Activated T-cell treated with anti-CD3 and anti-CD28 coated beads, Interleukin-2, amount 50 U/mL, for 72 hours (primary cell): ENCODE data around the gene RRAS2. TPM values are rescaled to one million over a fixed set of nuclear protein-coding genes. Genes with fewer than 3 reads are reported as not detected.
"Not testable (repeated sequence)": the region's sequence is repeated elsewhere in the genome, so short reads cannot be mapped to it uniquely, and the experiment has no call there.

Experiments
- ATAC-seq, 2 donors: fragments of 150-1000 bp; cut with Tn5 transposase; replicated peaks in 1 of 2; 2 replicates each; pipeline ENCODE4 v1.10.0; 2021; ENCODE audit warnings: moderate library complexity in 2 of 2, mild to moderate bottlenecking in 1 of 2
- DNase-seq, 2 donors: peaks; one replicate each; pipeline ENCODE4 v3.0.0; 2021 to 2022; ENCODE audit warnings: mixed read lengths in 1 of 2
- H3K27ac Mint-ChIP-seq: one replicate; pipeline ENCODE4 v1.8.0; 2022; ENCODE audit warnings: mild to moderate bottlenecking, moderate library complexity, mixed read lengths
- H3K27me3 Mint-ChIP-seq: one replicate; pipeline ENCODE4 v1.8.0; 2022; ENCODE audit warnings: low read depth, mixed read lengths
- H3K36me3 Mint-ChIP-seq, 2 donors: one replicate each; pipeline ENCODE4 v1.8.0; 2022; ENCODE audit warnings: mixed read lengths in 2 of 2, mild to moderate bottlenecking in 1 of 2; ENCODE audit not compliant: insufficient read depth in 2 of 2
- H3K4me1 Mint-ChIP-seq: one replicate; pipeline ENCODE4 v1.8.0; 2022; ENCODE audit warnings: low read depth, mixed read lengths
- H3K4me3 Mint-ChIP-seq, 2 donors: one replicate each; pipeline ENCODE4 v1.8.0; 2022; ENCODE audit warnings: mild to moderate bottlenecking in 2 of 2, mixed read lengths in 2 of 2, moderate library complexity in 2 of 2
- H3K9me3 Mint-ChIP-seq, 2 donors: one replicate each; pipeline ENCODE4 v1.8.0; 2022; ENCODE audit warnings: mixed read lengths in 2 of 2
- total RNA-seq, 2 donors: library from RNA; stranded (reverse); gene quantifications; one replicate each; pipeline ENCODE4 v1.2.3, GENCODE V29; 2022

RRAS2 gene
- total RNA-seq, 2 donors from 2014 or later = 59.2 to 64.2 TPM

DNA sequence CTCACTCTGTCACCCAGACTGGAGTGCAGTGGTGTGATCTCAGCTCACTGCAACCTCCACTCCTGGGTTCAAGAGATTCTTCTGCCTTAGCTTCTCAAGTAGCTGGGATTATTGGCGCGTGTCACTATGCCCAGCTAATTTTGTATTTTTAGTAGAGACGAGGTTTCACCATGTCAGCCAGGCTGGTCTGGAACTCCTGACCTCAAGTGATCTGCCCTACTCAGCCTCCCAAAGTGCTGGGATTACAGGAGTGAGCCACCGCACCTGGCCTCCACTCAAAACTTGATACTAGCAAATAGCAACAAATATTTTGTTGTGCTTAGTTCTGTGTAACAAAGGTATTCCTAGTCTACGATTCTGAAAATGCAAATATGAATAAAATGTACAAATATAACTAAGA lies 14.0 kb downstream of the RRAS2 start:
- peaks cover 49% of the 10 kb centered on the region for H3K4me1 Mint-ChIP-seq
- H3K27me3 Mint-ChIP-seq, DNase-seq, H3K4me3 Mint-ChIP-seq, H3K9me3 Mint-ChIP-seq, ATAC-seq, H3K27ac Mint-ChIP-seq: not testable (repeated sequence)
- H3K36me3 Mint-ChIP-seq = peaks cover 10 to 30% of the 10 kb centered on the region in 2 donors

GRCh38 chr11:14342906-14343305 lies 16.1 kb downstream of the RRAS2 start:
- H3K9me3 Mint-ChIP-seq = peaks cover 0 to 8% of the 10 kb centered on the region in 2 donors
- no peak for DNase-seq
- H3K4me1 Mint-ChIP-seq = peaks cover 55% of the 10 kb centered on the region
- no peak for ATAC-seq
- H3K4me3 Mint-ChIP-seq = no peak overlapping the region
- H3K27ac Mint-ChIP-seq = no peak overlapping the region
- H3K27me3 Mint-ChIP-seq = no peaks in the 10 kb centered on the region
- peaks cover 4 to 23% of the 10 kb centered on the region in 2 donors for H3K36me3 Mint-ChIP-seq

DNA sequence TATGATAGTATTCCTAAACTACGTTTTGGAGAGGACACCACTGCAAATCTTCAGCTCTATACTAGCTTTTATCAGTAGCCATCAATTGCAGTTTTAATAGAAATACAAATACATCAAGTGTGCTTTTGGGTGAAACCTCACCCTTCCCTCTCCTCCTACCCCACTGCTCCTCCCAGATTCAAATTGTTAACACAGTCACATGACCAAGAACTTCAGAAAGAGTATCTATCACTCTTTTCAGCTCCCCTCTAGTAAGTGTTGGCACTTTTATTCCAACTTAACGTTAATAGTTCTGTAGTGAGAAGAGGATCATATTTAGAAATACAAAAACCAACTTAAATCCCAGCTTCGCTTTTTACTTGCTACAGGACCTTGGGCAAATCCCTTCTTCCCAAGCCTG lies 17.0 kb downstream of the RRAS2 start:
- Mint-ChIP-seq H3K4me1 (peaks cover 62% of the 10 kb centered on the region), H3K27ac (peak overlapping the region; percentile 38), H3K36me3 (peaks cover 6 to 21% of the 10 kb centered on the region in 2 donors), H3K27me3 (no peaks in the 10 kb centered on the region), H3K9me3 (peaks cover 3 to 8% of the 10 kb centered on the region in 2 donors), H3K4me3 (peak overlapping the region; percentile 23 to 62)
- DNase-seq = no peak
- no peak for ATAC-seq

- Mint-ChIP-seq H3K4me3 (peak overlapping the region; percentile 48 to 55), H3K27me3 (no peaks in the 10 kb centered on the region), H3K27ac (peak overlapping the region; percentile 73), H3K9me3 (peaks cover 6 to 11% of the 10 kb centered on the region in 2 donors), H3K36me3 (peaks cover 10 to 26% of the 10 kb centered on the region in 2 donors), H3K4me1 (peaks cover 70% of the 10 kb centered on the region)
- ATAC-seq = no peak
- DNase-seq = no peak
These were observed 18.3 kb downstream of the RRAS2 start for GRCh38 chr11:14340721-14341120.

DNA sequence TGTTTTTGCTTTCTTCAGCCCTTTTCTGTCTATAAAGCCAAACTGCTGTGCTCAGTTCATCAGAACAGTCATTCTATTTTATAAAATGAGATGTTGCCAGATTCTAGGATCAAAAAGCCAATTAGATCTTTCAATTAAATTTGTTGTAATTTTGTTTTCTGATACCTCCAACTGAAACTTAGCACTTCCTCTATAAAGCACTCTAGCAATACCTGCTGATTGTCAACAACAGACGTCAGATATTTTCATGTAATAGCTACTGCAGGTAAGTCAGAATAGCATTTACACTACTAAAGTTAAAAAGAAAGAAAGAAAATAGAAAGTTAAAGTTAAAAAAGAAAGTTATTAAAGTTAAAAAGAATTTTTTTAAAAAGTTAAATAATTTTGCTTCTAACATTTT lies 19.6 kb downstream of the RRAS2 start:
- Mint-ChIP-seq H3K4me1 (peaks cover 73% of the 10 kb centered on the region), H3K9me3 (peaks cover 5 to 11% of the 10 kb centered on the region in 2 donors), H3K27me3 (no peaks in the 10 kb centered on the region), H3K36me3 (peaks cover 16 to 24% of the 10 kb centered on the region in 2 donors), H3K4me3 (no peak overlapping the region), H3K27ac (no peak overlapping the region)
- DNase-seq (no peak), ATAC-seq (no peak)

DNA sequence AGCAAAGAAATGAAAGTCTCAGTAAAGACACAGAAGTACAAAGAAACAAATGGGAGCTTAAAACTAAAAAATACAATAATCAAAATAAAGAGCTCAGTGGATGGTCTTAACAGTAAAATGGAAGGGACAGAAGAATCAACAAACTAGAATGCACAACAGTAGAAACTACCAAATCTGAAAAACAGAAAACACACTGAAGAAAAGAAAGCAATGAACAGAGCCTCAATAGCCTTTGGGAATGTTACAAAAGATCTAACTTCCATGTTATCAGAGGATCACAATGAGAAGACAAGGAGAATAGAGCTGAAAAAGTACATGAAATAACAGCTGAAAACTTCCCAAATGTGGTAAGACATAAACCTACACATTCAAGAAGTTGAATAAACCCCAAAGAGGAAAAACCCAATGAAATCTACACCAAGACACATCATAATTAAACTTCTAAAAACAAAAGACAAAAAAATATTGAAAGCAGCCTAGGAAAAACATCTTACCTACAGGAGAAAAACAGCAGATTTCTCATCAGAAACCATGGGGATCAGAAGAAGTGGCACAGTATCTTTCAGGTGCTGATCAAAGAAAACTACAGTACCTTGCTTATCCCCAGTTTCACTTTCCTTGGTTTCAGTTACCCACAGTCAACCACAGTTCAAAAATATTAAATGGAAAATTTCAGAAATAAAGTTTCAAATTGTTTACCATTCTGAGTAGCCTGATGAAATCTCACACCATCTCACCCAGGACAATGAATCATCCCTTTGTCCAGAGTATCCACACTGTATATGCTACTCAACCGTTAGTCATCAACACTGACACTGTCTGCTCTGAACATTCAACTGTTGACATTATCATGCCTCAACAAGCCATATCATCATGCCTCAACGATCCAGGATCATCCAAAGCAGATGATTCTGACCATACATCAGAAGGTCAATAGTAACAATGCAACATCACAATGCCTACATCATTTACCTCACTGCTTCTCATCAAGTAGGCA lies 22.2 kb downstream of the RRAS2 start:
- Mint-ChIP-seq H3K9me3 (peaks cover 5 to 11% of the 10 kb centered on the region in 2 donors), H3K4me1 (peaks cover 57% of the 10 kb centered on the region), H3K4me3 (peak overlapping the region; percentile 27 to 55), H3K27me3 (no peaks in the 10 kb centered on the region), H3K27ac (peak overlapping the region; percentile 18), H3K36me3 (peaks cover 16 to 21% of the 10 kb centered on the region in 2 donors)
- peak; percentile 20 to 37 for DNase-seq
- ATAC-seq = peak; percentile 99

GRCh38 chr11:14335712-14336111 lies 23.3 kb downstream of the RRAS2 start:
- no peak for DNase-seq
- no peak for ATAC-seq
- Mint-ChIP-seq H3K36me3 (peaks cover 16 to 21% of the 10 kb centered on the region in 2 donors), H3K4me1 (peaks cover 58% of the 10 kb centered on the region), H3K9me3 (peaks cover 5 to 11% of the 10 kb centered on the region in 2 donors), H3K27me3 (no peaks in the 10 kb centered on the region), H3K27ac (peak overlapping the region; percentile 68), H3K4me3 (peak overlapping the region; percentile 27 to 55)

DNA sequence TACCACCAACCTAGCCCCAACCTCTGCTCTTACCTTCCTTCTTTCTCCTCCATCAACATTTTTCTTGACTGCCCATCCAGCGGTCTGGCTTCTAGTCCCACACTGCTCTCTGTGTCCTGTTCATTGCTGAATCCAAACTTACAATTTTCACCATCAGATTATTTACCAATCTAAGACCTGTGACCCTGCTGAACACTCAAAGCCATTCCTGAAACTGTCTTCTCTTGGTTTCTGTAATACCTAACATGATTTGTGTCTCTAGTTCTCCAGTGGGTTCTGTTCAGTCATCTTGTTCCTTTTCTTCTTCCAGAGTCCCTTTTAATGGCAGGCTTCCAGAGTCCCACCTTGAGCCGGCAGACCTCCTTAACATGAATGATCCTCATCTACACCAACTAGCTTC lies 24.1 kb downstream of the RRAS2 start:
- ATAC-seq = no peak
- peaks cover 5 to 11% of the 10 kb centered on the region in 2 donors for H3K9me3 Mint-ChIP-seq
- peaks cover 54% of the 10 kb centered on the region for H3K4me1 Mint-ChIP-seq
- no peak for DNase-seq
- no peak overlapping the region for H3K27ac Mint-ChIP-seq
- H3K4me3 Mint-ChIP-seq = peak overlapping the region; percentile 2 to 27
- H3K27me3 Mint-ChIP-seq = no peaks in the 10 kb centered on the region
- peaks cover 16 to 21% of the 10 kb centered on the region in 2 donors for H3K36me3 Mint-ChIP-seq

DNA sequence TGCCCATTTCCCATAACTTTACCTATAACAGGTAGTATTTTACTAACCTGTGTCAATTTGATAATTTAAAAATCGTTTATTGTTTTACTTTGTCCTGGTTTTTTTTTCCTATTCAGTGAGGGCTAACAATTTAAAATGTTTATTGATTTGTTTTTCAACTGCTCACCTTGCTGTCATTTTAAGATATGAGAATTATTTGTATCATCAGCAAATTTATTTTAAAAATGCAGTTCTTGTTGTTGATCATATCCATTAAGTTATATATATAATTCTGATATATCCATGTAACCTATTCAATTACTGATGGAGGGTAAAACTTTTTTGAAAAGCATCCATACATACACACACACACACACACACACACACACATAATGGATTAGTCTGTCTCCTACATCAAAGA lies 24.8 kb downstream of the RRAS2 start:
- DNase-seq (no peak), ATAC-seq (no peak)
- Mint-ChIP-seq H3K36me3 (peaks cover 16 to 21% of the 10 kb centered on the region in 2 donors), H3K9me3 (peaks cover 5 to 11% of the 10 kb centered on the region in 2 donors), H3K27me3 (no peaks in the 10 kb centered on the region), H3K4me1 (peaks cover 52% of the 10 kb centered on the region), H3K27ac (no peak overlapping the region), H3K4me3 (no peak overlapping the region)

- H3K27ac Mint-ChIP-seq = no peak overlapping the region
- H3K36me3 Mint-ChIP-seq = peaks cover 13 to 19% of the 10 kb centered on the region in 2 donors
- H3K9me3 Mint-ChIP-seq = peaks cover 5 to 8% of the 10 kb centered on the region in 2 donors
- DNase-seq = no peak
- H3K4me1 Mint-ChIP-seq = peaks cover 51% of the 10 kb centered on the region
- H3K27me3 Mint-ChIP-seq = no peaks in the 10 kb centered on the region
- ATAC-seq = no peak
- H3K4me3 Mint-ChIP-seq = no peak overlapping the region
These were observed 27.4 kb downstream of the RRAS2 start for GRCh38 chr11:14331476-14332136.

DNA sequence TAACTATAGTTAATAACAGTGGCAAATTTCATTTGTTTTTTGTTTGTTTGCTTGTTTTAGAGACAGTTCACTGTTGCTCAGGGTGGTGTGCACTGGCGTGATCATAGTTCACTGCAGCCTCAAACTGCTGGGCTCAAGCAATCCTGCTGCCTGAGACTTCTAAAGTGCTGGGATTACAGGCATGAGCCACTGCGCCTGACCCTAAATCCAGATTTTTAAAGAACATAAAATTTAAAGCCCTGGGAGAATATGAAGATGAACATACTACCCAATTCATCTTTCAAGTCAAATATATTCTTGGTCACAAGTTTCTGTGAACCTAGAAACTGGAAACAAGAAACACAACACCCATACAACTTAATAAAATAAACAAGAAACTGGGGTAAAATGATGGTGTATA lies 28.1 kb downstream of the RRAS2 start:
- Mint-ChIP-seq H3K4me3 (no peak overlapping the region), H3K36me3 (peaks cover 7 to 11% of the 10 kb centered on the region in 2 donors), H3K4me1 (peaks cover 44% of the 10 kb centered on the region), H3K27ac (no peak overlapping the region), H3K27me3 (no peaks in the 10 kb centered on the region), H3K9me3 (peaks cover 1 to 2% of the 10 kb centered on the region in 2 donors)
- ATAC-seq = no peak
- no peak for DNase-seq

DNA sequence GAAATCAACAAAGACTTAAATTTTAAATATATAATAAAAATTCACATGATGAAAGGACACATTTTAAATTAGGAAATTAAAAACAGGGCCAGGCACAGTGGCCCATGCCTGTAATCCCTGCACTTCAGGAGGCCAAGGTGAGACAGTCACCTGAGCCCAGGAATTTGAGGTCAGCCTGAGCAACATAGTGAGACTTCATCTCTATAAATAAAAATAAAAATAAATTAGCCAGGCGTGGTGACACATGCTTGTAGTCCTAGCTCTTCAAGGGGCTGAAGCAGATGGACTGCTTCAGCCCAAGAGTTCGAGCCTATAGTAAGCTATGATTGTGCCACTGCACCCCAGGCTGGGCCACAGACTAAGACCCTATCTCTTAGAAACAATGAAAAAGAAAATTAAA lies 29.3 kb downstream of the RRAS2 start:
- H3K36me3 Mint-ChIP-seq = peaks cover 0 to 3% of the 10 kb centered on the region in 2 donors
- H3K4me3 Mint-ChIP-seq = no peak overlapping the region
- no peak overlapping the region for H3K27ac Mint-ChIP-seq
- no peaks in the 10 kb centered on the region for H3K9me3 Mint-ChIP-seq
- ATAC-seq (no peak), DNase-seq (no peak)
- peaks cover 40% of the 10 kb centered on the region for H3K4me1 Mint-ChIP-seq
- H3K27me3 Mint-ChIP-seq = no peaks in the 10 kb centered on the region

- no peaks in the 10 kb centered on the region for H3K9me3 Mint-ChIP-seq
- no peak overlapping the region for H3K27ac Mint-ChIP-seq
- no peak for DNase-seq
- ATAC-seq = no peak
- no peaks in the 10 kb centered on the region for H3K27me3 Mint-ChIP-seq
- peaks cover 0 to 3% of the 10 kb centered on the region in 2 donors for H3K36me3 Mint-ChIP-seq
- H3K4me3 Mint-ChIP-seq = no peak overlapping the region
- peaks cover 53% of the 10 kb centered on the region for H3K4me1 Mint-ChIP-seq
These were observed 31.9 kb downstream of the RRAS2 start for GRCh38 chr11:14327116-14327515.
